COR-L47 (cell line): ENCODE results near the gene SEC62.
"Not testable (repeated sequence)": the region's sequence is repeated elsewhere in the genome, so short reads cannot be mapped to it uniquely, and the experiment has no call there.

Experiments
- DNase-seq: peaks from one replicate; lab custom pipeline; 2025; lab: John Stamatoyannopoulos, UW

SEC62 gene

DNA sequence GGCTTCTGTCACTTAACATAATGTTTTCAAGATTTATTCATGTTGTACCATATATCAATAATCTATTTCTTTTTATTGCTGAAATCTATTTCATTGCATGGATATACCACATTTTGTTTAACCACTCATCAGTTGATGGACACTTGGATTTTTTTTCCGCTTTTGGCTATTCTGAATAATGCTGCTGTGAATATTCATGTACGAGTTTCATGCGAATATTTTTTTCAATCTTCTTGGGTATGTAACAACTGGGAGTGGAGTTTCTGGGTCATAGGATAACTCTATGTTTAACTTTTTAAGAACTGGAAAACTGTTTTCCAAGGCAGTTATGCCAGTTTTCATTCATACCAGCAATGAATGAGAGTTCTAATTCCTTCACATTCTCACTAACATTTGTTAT, 49.5 kb downstream of the SEC62 start:
- no peak for DNase-seq

DNA sequence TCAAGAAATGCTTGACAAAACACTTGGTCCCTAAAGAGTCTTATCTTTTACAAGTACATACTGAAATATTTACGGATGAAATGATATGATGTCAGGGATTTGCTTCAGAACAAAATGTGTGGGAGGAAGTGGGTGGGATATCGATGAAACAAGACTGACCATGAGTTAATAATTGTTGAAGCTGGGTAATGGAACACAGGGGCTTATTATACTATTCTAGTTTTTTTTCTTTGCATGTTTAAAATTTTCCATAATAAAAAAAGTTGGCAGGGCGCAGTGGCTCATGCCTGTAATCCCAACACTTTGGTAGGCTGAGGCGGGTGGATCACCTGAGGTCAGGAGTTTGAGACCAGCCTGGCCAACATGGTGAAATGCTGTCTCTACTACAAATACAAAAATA, 52.7 kb downstream of the SEC62 start:
- DNase-seq = not testable (repeated sequence)

GRCh38 chr3:170021083-170021482, 54.5 kb downstream of the SEC62 start:
- no peak for DNase-seq

DNA sequence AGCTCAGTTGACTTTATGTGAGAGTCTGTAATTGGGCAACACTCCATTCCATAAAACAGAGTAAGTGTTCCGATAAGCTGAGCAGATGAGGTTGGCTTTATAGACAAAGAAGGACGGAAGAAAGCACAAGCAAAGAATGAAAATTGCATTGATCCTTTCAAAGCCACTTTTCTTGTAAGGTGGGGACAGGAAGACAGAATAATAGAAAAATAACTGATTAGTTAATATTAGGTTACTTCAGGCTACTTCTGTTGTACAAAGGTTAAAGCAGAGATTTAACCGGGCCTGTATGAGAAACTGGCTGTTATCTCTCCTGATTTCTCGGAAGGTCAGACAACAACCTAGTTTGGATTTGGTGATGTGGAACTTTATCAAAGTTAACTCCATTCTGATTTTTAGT, 55.7 kb downstream of the SEC62 start:
- DNase-seq = no peak

DNA sequence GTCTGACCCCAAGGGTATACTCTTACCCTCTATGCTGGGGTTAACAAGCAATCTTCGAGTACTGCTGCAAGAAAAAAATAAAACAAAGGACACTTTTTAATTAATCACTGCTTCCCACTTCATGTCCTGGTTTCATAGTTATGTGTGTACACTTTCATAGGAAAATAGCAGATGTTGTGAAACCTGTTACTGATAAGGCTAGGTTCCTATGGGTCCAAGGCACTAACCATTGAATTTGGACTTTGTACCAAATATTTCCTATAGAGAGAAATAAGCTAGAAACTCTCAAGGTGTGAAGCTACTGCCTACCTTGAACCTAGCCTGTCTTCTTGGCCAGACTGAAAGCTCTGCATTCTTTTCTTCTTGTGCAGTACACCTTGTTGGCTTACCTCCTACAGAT, 56.6 kb downstream of the SEC62 start:
- no peak for DNase-seq

DNA sequence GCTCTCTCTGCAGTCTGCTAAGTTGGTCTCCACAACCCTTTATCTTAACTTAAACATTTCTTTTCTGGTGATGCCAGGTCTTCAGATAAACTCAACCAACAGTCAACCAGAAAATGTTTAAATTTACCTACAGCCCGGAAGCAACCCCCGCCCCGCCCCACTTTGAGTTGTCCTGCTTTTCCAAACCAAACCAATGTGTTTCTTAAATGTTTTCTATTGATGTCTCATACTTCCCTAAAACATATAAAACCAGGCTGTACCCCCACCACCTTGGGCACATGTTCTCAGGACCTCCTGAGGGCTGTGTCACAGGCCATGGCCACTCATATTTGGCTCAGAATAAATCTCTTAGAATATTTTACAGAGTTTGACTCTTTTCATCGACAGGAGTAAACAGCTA, 58.0 kb downstream of the SEC62 start:
- no peak for DNase-seq

DNA sequence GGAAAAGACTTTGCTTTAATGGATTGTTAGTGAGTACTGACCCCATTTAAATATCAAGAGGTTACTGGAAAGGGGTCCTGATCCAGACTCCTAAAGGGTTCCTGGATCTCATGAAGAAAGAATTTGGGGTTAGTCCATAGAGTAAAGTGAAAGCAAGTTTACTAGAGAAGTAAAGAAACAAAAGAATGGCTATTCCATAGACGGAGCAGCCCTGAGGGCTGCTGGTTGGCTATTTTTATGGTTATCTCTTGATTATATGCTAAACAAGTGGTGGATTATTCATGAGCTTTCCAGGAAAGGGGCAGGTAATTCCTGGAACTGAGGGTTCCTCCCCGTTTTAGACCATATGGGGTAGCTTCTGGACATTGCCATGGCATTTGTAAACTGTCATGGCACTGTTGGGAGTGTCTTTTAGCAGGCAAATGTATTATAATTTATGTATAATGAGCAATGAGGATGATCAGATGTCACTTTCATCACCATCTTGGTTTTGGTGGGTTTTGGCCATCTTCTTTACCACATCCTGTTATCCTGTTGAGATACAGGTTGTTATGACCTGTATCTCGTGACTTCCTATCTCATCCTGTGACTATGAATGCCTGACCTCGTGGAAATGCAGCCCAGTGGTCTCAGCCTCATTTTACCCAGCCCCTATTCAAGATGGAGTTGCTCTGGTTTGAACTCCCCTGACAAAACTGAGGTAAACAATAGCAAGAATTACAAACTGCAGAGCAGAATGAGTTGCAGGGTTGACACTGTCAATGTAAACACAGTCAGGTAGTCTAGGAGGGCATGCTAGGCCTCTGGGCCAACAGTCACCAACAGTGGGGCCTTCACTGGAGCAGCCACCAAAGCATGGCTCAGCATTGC, 60.9 kb downstream of the SEC62 start:
- DNase-seq = no peak

DNA sequence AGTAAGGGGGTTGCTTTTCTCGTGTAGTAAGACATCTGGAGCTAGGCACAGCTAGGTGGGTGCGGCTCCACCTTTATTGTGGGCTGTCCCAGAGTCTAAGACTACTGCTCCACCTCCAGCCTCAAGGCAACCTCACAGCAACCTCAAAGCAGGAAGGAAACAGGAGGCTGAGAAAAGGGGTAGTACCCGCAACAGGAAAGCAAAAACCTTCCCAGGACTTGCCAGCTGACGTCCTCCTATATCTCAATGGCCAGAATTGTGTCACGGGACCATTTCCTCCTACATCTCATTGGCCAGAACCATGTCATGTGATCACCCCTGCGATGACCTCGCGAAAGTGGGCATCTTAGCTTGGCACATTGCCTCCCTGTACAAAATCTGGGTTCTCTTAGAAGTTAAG, 66.9 kb downstream of the SEC62 start:
- no peak for DNase-seq

GRCh38 chr3:170037463-170038433, 71.1 kb downstream of the SEC62 start, which contains the start of gene GPR160:
Gene GPR160, plus strand, starts transcription at chr3:170037995. Its CDS starts 45,978 bp downstream, at chr3:170083973.
- DNase-seq = peak; percentile 71

DNA sequence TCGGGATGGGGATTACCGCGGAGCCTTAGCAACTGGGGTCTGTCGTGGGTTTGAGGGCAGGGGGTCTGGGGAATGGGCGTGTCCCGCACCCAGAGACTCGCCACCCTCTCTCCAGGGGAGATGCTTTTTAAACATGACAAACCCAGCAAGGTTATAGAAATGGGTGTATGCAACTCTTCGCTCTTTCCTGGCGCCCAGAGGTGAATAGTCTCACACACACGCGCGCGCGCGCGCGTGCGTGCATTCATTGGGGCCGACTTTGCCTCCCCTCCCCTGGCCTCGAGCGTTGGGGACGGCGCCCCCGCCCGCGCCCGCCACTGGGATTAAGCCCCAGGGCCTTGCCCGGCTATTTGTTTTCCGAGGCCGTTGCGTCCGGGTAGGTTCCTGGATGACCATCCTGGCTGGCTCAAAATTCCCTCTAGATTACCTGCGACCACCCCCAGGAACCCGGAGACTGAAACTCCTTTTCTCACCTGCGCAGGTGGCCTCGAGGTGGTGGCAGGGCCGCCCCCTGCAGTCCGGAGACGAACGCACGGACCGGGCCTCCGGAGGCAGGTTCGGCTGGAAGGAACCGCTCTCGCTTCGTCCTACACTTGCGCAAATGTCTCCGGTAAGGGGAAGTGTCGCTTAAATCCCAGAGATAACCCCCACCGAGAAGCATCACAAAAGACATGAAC, 72.0 kb downstream of the SEC62 start:
- DNase-seq = peak; percentile 42

GRCh38 chr3:170040418-170040817, 73.8 kb downstream of the SEC62 start:
- DNase-seq = no peak

- no peak for DNase-seq
These were observed 76.9 kb downstream of the SEC62 start for GRCh38 chr3:170043506-170043905.

DNA sequence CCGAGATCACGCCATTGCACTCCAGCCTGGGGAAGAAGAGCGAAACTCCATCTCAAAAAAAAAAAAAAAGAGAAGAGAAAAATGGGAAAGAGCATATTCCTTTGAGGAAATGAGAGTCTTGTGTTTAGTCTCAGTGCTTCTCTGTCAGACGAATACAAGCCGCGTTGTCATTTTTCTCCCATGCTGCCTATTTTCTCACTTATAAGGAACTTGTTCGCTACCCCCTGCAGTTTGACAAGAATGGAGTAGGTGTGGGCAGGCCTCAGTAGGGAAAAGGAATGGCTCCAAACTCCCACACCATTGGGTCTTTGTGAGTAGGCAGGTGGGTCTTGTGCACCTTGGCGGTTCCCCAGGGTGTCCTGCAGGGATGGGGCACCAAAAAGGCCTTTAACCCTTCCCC, 77.7 kb downstream of the SEC62 start:
- DNase-seq = no peak

- DNase-seq = no peak
These were observed 78.2 kb downstream of the SEC62 start for GRCh38 chr3:170044795-170045244.

DNA sequence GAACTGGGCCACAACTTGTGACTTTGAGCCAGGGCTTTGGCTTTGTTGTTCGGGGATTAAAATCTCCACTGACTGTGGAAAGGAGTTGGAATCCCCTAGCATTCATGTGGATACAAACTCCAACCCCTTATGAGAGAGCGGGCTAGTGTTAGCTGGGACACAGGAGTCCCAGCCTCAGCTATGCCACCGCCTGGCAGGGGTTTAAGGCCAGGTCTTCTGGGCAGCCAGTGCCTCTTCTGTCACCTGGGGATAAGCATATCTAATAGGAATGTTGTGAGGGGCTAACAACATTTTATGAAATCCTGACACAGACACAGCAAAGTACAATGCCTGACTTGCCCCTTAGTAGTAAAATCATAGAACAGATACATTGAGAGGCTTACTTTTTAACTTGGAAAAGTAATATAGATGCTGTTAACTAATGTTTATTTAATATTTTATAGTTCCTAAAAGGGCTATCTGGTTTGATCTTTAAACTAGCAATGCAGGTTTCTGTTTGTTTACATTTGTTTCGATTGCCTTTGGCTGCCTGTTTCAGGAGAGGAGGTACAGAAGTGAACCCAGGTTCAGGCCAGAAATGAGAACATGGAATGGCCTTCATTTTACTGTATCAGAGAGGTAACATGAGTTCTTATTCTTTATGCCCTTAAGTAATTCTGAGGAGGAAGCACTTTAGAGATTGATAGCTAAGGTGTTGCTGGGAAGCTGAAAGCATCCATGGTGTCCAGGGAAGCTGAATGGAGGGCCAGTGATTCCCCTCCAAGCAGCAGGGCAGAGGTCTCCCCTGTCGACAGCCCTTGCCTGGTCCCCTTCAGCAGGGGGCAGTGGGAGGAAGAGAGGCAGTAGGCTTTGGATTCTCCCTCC, 79.9 kb downstream of the SEC62 start:
- no peak for DNase-seq

DNA sequence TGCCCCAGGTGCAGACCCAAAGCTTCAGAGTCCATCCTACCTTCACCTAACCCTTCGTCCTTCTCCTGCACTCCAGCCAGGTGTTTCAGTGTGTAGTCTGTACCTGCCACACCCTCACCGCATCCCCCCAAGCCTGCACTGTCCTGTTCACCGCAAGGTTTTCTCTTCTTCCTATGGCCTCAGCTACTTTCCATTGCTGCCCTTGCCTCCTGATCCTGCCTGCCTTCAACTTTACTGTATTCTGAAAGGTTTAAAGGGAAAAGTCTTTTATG, 80.5 kb downstream of the SEC62 start:
- DNase-seq = no peak
